Activated CD8-positive, alpha-beta memory T cell treated with anti-CD3 and anti-CD28 coated beads, Interleukin-2, amount 50 U/mL, for 24 hours (primary cell): ENCODE results near the gene HSD11B2.
A peak's percentile ranks its signal among the peaks of the same experiment; 100 is the strongest.

Experiments
- DNase-seq: peaks from one replicate; pipeline ENCODE4 v3.0.0-alpha.2; 2020; ENCODE audit errors: extremely low read depth

The HSD11B2 gene

DNA sequence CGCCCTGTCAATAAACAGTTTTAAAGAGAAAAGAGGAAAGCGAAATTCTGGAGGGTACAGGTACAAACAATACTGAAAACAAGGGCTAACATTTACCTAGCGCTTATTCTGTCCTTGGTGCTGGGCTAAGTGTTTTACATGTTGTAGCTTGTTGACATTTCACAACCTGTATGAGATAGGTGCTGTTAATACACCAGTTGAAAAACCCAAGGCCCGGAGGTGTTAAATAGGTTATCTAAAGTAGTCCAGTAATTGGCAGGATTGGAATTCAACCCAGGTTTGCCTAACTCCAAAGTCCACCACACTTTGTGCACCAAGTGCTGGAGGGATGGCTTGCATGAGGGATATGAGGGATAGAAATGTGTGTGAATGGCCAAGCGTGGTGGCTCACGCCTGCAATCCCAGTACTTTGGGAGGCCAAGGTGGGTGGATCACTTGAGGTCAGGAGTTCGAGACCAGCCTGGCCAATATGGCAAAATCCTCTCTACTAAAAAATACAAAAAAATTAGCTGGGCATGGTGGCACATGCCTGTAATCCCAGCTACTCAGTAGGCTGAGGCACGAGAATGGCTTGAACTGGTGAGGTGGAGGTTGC, 47.1 kb downstream of the HSD11B2 start:
- DNase-seq = no peak

DNA sequence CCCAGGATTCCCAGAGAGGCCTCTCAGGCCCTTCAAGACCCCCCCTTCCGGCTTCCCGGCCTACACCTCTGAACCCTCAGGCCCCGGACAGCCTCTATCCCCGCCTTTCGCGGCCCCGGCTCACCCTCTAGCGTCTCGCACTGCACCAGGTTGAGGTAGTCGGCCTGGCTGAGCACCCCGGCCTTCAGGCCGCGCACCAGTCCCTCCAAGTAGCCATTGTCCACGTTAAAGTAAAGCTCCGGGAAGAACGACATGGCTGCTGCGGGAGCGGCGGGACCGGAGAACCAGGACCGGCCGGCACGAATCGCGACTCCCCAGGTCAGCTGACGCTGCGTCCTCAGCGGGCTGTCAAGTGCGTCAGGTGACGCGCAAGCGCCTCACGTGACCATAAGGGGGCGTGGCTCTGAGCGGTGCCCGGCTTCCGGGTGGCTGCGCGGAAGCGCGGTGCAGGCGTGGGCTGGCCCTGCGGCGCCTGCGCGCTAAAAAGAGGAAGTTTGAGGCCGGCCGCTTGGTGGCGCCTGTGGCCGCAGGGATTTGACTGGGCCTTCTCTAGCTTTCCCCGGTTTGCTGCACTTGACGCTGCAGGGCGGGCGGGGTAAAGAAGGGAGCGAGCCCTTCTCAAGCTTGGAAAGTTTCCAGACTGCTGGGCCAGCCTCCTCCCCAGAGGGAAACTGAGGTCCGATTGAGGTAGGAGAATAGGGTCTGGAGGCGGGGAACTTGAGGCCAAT, 50.1 kb downstream of the HSD11B2 start, which contains the start of gene ATP6V0D1:
Gene ATP6V0D1 (minus strand): TSS at position 325 of the 728 bp plus-strand sequence. CDS start 71 bp downstream, at position 254.
- peak; percentile 93 for DNase-seq

DNA sequence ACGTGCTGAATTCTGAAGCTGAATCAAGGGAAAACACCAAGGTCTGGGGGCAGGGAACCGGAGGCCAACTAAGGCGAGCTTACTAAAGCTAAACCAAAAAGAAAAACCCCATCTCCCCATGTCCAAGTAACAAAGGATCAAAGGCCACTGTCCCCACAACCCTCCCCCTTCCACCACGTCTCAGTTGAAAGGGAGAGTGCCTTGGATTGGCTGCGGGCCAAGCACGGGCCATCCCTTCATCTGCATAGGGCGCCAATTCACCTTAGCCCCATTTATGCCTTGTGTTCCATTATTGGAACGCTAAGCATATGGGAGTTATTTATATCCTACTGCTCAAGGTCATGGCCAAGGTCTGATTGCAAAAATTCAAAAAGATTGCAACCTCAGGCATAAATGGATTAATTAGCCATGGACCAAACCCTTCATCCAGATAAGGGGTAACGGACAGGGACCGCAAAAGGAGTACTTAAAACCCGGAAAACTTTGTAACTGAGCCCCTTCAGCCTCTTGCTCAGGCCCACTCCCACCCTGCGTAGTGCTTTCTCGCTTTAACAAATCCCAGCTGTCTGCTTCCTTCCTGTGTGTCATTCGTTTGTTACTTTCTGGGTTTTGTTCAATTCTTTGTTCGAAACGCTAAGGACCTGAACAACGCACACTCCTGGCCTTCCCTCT, 50.8 kb downstream of the HSD11B2 start:
- no peak for DNase-seq

DNA sequence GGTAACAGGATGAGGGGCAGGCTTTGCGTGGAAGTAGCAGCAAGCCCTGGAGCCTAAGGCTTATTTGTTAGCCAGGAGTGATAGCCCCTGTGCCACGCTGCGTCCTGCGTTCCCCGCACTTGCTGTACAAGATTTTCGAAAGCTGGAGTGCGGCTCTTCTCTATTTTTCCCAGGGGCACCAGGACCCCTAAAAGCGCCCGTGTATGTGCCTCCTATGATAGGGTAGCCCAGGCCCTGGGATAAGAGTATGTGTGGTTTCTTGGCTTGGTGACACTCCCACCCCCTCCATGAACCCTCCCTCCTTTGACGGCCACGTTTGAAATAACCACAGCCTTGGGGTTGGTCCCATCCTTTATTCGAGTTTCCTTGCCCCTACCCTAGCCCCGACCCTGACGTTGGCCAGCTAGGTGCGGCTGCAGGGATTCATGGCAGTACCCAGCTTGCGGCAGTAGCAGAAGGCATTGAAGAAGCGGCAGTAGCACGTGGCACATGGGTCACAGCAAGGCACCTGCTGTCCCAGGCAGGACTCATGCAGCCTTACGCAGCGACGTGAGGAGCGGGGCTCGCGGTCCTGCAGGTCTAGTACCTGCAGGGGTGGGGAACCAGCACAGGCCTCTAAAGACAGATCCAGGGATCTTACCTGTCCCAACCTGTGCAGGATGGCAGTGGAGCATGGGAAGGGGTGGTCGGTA, 51.5 kb downstream of the HSD11B2 start:
- no peak for DNase-seq

GRCh38 chr16:67483150-67483549, 52.2 kb downstream of the HSD11B2 start, which contains the start of gene AGRP:
Gene AGRP, minus strand, starts transcription at chr16:67483547. Its CDS starts 149 bp downstream, at chr16:67483398.
- no peak for DNase-seq

DNA sequence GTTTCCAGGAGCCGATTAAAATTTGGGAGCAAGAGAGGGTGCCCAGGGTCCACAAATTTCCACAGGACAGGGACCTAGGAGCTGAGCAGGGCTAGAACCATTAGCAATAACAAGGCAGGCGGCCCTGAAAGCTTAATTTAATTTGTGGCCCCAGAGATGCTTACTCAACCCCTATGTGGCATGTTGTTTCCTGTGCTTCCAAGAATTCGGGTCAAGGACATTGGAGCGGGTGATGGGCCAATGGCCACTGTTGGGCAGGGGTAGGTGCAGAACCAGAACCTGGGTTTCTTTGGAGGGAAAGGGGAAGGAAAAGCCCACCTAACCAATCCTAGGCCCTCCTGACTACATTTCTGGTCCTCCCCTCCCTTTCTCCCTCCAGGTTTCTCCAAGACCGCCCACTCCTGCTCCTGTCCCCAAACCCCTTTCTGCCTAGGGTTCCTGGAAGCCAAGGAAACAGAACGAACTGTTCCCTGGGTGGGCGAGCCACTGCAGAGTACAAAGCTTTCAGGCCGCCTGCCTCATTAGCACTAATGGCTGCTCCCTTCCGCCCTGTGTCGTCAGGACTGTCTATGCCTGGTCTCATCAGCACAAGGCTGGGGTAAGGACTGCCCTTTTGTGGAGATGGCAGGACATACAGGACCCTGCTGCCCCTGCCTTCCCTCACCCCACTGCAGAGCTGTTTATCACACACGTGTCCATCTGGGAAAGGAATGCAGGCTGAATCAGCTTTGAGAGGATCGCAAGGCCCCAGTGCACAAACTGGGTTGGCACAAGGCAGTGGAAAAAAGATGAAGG, 53.0 kb downstream of the HSD11B2 start:
- no peak for DNase-seq

GRCh38 chr16:67486805-67487204, 55.9 kb downstream of the HSD11B2 start:
- DNase-seq = no peak
